Measurements from ENCODE around the gene TENT4A.

DNA sequence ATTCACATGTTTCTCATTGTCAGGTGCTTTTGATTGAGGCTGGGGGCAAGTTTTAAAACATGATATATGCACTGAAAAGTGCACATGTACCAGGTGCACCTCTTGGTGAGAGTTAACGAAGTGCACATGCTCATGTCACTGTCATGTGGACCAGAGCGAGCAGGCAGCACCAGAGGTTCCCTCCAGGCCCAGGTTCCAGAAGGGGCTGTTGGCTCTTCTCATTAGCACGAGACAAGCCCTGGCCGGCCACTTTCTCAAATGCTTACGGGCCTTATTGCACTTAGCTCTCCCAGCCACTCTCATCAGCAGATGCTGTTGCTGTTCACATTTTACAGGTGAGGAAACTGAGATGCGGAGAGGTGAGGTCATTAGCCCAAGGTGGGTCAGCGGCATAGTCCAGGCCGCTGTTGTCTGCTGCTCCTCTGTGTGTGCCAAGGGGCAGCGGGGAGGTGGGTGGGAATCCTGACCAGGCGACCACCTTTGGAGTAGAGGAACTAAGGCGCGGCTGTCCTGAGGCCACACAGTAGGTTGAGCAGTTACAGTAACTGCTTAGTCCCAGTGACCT is 27.4 kb downstream of the TENT4A start:
- TF ChIP-seq, protein P1, sequence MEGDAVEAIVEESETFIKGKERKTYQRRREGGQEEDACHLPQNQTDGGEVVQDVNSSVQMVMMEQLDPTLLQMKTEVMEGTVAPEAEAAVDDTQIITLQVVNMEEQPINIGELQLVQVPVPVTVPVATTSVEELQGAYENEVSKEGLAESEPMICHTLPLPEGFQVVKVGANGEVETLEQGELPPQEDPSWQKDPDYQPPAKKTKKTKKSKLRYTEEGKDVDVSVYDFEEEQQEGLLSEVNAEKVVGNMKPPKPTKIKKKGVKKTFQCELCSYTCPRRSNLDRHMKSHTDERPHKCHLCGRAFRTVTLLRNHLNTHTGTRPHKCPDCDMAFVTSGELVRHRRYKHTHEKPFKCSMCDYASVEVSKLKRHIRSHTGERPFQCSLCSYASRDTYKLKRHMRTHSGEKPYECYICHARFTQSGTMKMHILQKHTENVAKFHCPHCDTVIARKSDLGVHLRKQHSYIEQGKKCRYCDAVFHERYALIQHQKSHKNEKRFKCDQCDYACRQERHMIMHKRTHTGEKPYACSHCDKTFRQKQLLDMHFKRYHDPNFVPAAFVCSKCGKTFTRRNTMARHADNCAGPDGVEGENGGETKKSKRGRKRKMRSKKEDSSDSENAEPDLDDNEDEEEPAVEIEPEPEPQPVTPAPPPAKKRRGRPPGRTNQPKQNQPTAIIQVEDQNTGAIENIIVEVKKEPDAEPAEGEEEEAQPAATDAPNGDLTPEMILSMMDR (IDR thresholded peaks at IDR 0.05; ENCODE audit: borderline replicate concordance, extremely low read depth, low read length, poor library complexity, severe bottlenecking), result no peak
- no peak for TF ChIP-seq EZH2 (IDR thresholded peaks at IDR 0.05; ENCODE audit: borderline replicate concordance, low read depth, low read length, severe bottlenecking)

Measured in DND-41 (cell line).